GM10847 (cell line): ENCODE measurements around the gene ST6GALNAC3.

Experiments used
- POLR2A ChIP-seq: IDR thresholded peaks from 2 replicates; pipeline ENCODE4 v1.6.1; 2011; ENCODE audit not compliant: insufficient read length; ENCODE audit errors: extremely low read depth

The ST6GALNAC3 gene

DNA sequence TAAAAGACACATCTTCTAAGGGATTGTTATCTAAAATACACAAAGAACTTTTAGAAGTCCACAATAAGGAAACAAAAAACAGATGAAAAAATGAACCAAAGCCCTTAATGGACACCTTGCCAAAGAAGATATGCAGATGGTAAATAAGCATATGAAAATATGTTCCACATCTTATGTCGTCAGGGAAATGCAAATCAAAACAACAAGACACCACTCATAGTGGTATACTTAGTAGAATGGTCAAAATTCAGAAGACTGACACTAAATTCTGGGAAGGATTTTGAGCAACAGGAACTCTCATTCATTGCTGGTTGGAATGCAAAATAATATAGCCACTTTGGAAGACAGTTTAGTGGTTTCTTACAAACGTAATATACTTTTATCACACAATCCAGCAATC, 587.0 kb downstream of the ST6GALNAC3 start:
- no peak for TF ChIP-seq POLR2A

DNA sequence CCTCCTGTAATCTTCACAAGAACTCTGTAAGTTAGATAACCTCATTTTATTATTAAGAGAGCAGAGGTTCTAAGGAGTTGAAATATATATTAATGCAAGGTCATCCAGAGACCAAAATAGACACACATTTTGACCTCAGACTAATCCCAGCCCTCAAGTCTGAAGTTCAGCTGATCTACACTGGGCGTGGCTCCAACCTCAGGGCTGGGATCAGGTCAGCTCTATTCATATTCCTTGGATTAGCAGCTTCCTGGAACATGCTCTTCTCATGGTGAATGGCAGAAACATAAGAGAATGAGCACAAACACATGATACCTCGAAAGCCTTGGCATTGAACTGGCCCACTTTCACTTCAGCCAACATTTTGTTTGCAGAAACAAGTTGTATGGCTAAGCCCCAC, 592.0 kb downstream of the ST6GALNAC3 start:
- TF ChIP-seq POLR2A = no peak

DNA sequence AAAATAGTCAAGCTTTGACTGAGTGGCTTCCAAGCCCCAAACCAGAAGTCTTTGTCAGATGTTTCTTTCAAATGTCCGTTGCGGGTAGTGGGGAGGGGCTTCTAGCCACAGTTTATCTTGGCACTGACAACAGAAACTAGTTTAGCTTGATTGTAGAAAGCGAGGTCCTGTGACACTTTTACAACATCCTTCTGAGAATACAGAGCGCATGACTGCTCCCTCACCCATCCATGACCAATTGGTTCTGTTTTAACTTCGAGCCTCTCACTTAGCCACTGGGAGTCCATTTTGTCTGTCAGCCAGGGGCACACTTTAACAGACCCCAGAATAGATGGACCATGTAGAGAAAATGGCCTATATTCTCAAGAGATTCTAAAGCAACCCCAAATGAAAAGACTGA, 593.5 kb downstream of the ST6GALNAC3 start:
- no peak for TF ChIP-seq POLR2A

DNA sequence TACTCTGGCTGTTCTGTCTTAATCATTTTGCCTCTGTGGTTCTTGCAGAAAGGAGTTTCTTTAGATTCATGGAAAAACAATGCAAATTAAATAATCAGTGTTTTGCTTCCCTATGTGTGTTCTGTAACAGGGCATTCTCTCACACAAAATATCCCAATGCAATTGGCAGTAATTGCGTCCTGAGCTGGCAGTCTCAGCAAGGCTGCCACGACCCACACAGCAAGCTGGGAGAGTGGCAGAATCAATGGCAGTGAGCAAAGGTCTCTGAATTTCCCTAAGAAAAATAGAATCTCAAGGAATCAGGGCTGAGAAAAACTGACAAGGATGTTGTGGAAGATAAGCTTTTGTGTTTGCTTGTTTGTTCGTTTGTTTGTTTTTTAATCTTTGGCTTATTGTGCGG, 594.6 kb downstream of the ST6GALNAC3 start:
- TF ChIP-seq POLR2A = no peak

DNA sequence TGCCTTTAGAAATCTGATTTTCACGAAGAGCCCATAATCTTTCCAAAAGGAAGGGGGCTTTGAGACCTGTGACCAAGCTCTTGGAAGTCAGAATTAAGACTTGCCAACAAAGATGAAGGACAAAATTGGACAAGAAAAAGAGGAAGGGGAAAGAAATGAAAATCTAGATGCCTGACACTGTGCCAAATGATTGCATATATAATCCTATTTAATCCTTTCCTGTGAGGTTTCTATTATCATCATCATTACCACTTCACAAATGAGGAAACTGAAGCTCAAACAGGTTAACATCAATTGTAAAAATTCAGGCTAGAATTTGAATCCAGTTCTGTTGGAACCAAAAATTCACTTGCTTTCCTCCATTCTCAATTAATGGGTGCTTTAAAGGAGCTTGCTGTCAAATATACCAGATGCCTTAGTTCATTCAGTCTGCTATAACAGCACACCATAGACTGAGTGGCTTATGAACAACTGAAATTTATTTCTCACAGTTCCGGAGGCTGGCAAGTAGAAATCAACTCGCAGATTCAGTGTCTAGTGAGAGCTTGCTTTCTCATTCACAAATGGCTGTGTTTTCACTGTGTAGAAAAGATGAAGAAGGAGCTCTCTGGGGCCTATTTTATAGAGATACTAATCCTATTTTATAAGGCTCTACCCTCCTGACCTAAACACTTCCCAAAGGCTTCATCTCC, 595.2 kb downstream of the ST6GALNAC3 start:
- no peak for TF ChIP-seq POLR2A

DNA sequence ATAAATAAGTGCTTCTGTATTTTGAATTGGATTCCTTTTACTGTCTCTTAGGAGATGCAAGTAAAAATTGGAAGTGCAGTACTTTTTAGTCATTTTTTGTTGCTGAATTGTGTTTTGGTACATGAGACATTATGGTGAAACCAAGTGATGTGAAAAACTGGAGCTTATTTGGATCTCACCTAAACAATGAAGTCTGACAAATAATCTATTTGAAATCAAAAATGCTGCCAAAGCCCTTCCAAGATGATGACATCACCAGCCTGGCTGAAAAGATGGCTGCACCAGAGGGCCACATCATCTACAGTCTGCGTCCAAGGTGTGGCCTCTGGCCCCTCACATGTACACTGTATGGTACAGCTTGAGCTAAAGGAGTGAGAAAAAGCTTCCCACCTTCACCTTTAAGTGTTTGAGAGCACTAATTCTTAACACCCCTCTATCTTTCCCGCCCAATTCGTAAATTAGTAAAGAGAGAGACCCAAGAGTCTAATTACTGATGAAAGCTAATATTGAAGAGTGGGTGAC, 600.2 kb downstream of the ST6GALNAC3 start:
- TF ChIP-seq POLR2A = no peak

DNA sequence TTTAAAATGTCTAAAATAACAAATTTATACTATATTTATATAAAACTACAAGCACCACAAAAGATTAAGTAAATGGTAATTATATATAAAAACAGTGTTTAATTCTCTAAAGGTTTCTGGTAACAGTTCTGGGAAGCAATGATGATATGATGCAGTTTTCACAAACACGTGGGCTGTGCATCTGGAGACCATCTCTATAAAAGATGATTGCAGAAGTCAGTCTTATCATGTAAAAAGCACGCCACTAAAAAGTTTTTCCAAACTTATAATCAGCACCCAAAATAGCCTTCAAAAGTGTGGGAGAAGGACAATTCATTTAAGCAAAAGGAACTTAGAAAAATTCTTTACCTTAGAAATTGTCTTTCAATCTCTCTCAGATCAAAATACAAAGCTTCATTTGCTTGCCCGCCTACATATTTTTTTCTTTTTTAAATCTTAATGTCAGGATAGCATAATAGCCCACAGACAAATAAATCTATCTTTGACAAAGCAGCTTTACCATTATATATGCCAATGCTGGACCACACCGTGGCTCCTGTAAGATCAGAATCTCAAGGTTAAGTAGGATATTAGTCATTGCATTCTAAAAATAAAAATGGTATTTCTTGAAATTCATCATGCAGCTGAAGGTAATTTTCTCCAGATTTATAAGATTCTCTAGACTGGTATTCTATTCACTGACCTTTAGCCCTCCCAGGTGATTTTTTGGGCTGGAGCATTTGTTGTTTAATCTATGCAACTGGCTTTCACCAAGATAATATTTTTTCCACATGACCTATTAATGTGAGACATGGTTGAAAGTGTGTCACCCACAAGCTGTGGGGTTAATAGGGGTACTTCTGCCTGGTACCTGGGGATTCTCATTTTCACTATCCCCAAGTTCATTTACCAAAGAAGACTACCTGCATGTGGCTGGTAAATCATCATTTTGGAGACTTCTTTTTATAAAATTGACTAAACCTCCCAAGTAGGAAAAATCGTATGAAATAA, 603.2 kb downstream of the ST6GALNAC3 start:
- TF ChIP-seq POLR2A = no peak

DNA sequence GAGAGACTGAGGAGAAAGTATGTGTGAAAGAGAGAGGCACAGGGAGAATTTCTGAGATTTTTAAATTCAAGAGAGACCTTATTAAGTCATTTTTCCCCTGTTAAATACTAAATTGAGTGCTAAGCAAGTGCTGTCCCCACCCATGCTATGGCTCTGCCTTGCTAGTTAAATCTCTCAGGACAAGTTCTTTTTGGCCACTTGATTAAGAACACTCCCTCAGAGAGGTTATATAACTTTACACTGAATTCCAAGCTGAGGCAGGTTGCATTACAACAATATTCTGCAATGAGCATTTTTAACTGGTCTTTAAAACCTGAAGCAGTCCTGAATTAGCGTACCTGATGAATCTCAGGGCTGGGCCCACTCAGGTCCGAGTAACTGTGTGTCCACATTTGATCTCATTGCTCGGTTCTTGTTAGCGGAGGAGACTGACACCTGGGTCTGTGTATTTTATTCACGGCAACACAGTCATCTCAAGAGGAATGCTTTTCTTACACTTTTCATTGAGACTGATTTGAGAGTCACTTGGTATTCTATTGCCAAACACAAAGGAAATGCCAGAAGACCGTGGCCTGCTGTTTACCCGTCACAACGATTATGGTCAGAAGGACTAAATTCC, 605.1 kb downstream of the ST6GALNAC3 start:
- TF ChIP-seq POLR2A = no peak

DNA sequence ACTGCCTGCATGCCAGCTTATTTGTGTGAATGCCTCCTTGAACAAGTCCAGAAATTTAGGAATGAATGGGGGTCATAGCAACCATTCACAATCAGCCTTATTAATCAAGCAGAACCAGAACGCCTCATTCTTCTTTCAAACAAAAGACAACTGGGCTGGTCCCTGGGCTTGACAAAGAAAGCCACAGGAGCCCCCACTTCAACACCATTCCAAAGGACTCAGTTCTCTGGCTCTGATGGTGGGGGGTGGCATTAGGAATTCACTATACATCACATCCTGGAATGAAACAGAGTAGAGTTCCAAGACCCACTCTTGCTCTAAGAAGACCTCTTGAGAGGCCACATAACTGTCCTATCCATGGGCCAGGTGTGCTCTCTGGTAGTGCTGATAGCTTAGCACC, 606.1 kb downstream of the ST6GALNAC3 start:
- TF ChIP-seq POLR2A = no peak

DNA sequence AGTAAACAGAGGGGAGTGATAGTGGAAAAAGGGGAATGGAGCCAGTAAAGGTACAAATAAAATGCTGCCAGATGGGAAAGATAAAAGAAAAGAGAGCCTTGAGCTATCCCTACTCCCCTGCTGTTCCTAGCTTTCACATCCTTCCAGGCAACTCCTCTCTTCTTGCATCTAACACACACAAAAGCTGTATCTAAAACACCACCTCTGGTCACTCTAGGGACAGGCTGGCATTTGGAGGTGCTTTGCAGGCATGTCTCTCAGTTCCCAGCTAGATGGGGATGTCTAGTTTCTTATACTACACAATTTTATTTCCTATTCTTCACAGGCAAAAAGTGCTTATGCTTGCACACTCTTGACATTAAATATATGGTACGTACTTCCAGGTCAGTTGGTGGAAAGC, 607.6 kb downstream of the ST6GALNAC3 start:
- TF ChIP-seq POLR2A = no peak
